GM10248 (cell line): ENCODE results near the gene SACS.
"Not testable (repeated sequence)": the region's sequence is repeated elsewhere in the genome, so short reads cannot be mapped to it uniquely, and the experiment has no call there.

Experiments used
- CTCF ChIA-PET: fragments of 300-600 bp; sonication (Branson Sonifier 250); formaldehyde crosslinking; extraction: SDS; loops from one replicate; lab custom pipeline; 2021; ENCODE audit warnings: antibody characterized with exemption; lab: Yijun Ruan, JAX
- POLR2A ChIA-PET: fragments of 350-650 bp; sonication (Branson Sonifier 250); formaldehyde crosslinking; extraction: SDS; loops from one replicate; lab custom pipeline; 2020; ENCODE audit warnings: antibody characterized with exemption; lab: Yijun Ruan, JAX
- DNase-seq: peaks from one replicate; pipeline ENCODE4 v3.0.0; 2012; ENCODE audit errors: extremely low spot score
- CTCF ChIP-seq: IDR thresholded peaks from 2 replicates; pipeline ENCODE4 v1.5.1; 2012; ENCODE audit warnings: mild to moderate bottlenecking, low read depth; ENCODE audit errors: extremely low read depth, missing control alignments, control extremely low read depth

SACS gene

GRCh38 chr13:23408026-23408425, 25.5 kb downstream of the SACS start:
- no peak for TF ChIP-seq CTCF
- CTCF ChIA-PET = interaction anchor here (1.3 to 1.6 kb wide), 3 partner anchors 9 to 22 kb away, joined by 3 to 5 read pairs (median 4); no protein-coding TSS in a partner anchor
- DNase-seq = no peak
- POLR2A ChIA-PET = no interaction called here

GRCh38 chr13:23401156-23401555, 32.3 kb downstream of the SACS start:
- CTCF ChIA-PET = interaction anchor here (0.9 to 1.0 kb wide), 3 partner anchors 12 to 340 kb away, joined by 3 read pairs; no protein-coding TSS in a partner anchor
- DNase-seq, POLR2A ChIA-PET: not testable (repeated sequence)

GRCh38 chr13:23399347-23399746, 34.2 kb downstream of the SACS start:
- no peak for TF ChIP-seq CTCF
- CTCF ChIA-PET = interaction anchor here (1.1 to 1.7 kb wide), 4 partner anchors 9 to 24 kb away, joined by 3 to 5 read pairs (median 4); no protein-coding TSS in a partner anchor
- POLR2A ChIA-PET = no interaction called here
- DNase-seq = no peak

GRCh38 chr13:23394821-23395220, 38.7 kb downstream of the SACS start:
- POLR2A ChIA-PET = no interaction called here
- CTCF ChIA-PET = interaction anchor here (1.2 kb wide), 1 partner anchor 19 kb away, joined by 3 read pairs; no protein-coding TSS in a partner anchor
- no peak for DNase-seq
- TF ChIP-seq CTCF = no peak

GRCh38 chr13:23392925-23393645, 40.4 kb downstream of the SACS start:
- TF ChIP-seq CTCF = no peak
- DNase-seq = no peak
- CTCF ChIA-PET = no interaction called here
- POLR2A ChIA-PET = no interaction called here

- DNase-seq = no peak
- ChIA-PET CTCF (no interaction called here), POLR2A (no interaction called here)
- TF ChIP-seq CTCF = no peak
Observed at GRCh38 chr13:23392313-23392712, 41.2 kb downstream of the SACS start.

- no peak for DNase-seq
- ChIA-PET CTCF (interaction anchor here (1.7 kb wide), 1 partner anchor 42 kb away, joined by 3 read pairs; the partner anchor contains the start of gene SACS), POLR2A (no interaction called here)
- no peak for TF ChIP-seq CTCF
Observed at GRCh38 chr13:23391752-23392151, 41.8 kb downstream of the SACS start.
